H1 (cell line): ENCODE measurements around the gene LHFPL2. TPM values are rescaled to one million over a fixed set of nuclear protein-coding genes. Genes with fewer than 3 reads are reported as not detected.

Source experiments
- CTCF ChIA-PET: fragments of 300-600 bp; sonication (Branson Sonifier 250); formaldehyde crosslinking; loops from one replicate; lab custom pipeline; 2021; ENCODE audit not compliant: partially characterized antibody; lab: Charles Lee
- POLR2A ChIA-PET: fragments of 300-600 bp; sonication (Branson Sonifier 250); formaldehyde crosslinking; loops from one replicate; lab custom pipeline; 2021; ENCODE audit warnings: inconsistent platforms; ENCODE audit not compliant: partially characterized antibody; lab: Charles Lee
- DNase-seq, 2 experiments: peaks; one replicate each; pipeline versions ENCODE4 v3.0.0 to v3.0.0-alpha.2; 2010 to 2022; ENCODE audit warnings: low spot score in 2 of 2, low read depth in 1 of 2, mixed read lengths in 1 of 2
- FAIRE-seq: peaks from 2 replicates; lab custom pipeline; 2011; peaks lifted over from hg19 to GRCh38; lab: Jason Lieb, UNC
- H2AFZ ChIP-seq: 2 replicates; pipeline ENCODE4 v1.8.1; 2012; ENCODE audit warnings: low read length, inconsistent platforms
- H2AK5ac ChIP-seq: 2 replicates; pipeline ENCODE4 v1.6.1; 2013; ENCODE audit warnings: low read depth, low read length
- H2BK120ac ChIP-seq: replicated peaks from 2 replicates; pipeline ENCODE3; 2013; ENCODE audit warnings: low read depth, low read length, inconsistent platforms
- H2BK12ac ChIP-seq: 2 replicates; pipeline ENCODE4 v1.6.1; 2013; ENCODE audit warnings: low read depth, low read length
- H2BK15ac ChIP-seq: 2 replicates; pipeline ENCODE4 v1.6.1; 2013; ENCODE audit warnings: low read length
- H2BK20ac ChIP-seq: 2 replicates; pipeline ENCODE4 v1.6.1; 2013; ENCODE audit warnings: low read length
- H2BK5ac ChIP-seq: 2 replicates; pipeline ENCODE4 v1.6.1; 2013; ENCODE audit warnings: low read depth, low read length
- H3K14ac ChIP-seq: 2 replicates; pipeline ENCODE4 v1.6.1; 2013; ENCODE audit warnings: inconsistent platforms; ENCODE audit not compliant: insufficient read length
- H3K18ac ChIP-seq: 2 replicates; pipeline ENCODE4 v1.6.1; 2013; ENCODE audit warnings: low read length; ENCODE audit errors: extremely low read depth
- H3K23ac ChIP-seq: 2 replicates; pipeline ENCODE4 v1.6.1; 2013; ENCODE audit warnings: inconsistent platforms; ENCODE audit not compliant: insufficient read length
- H3K23me2 ChIP-seq: 2 replicates; pipeline ENCODE4 v1.6.1; 2013; ENCODE audit warnings: low read depth, low read length
- H3K27ac ChIP-seq: 2 replicates; pipeline ENCODE4 v1.6.1; 2011; ENCODE audit warnings: low read depth, low read length, inconsistent platforms
- H3K27me3 ChIP-seq, 4 experiments: replicated peaks in 1 of 4; 1 replicate in 1 of 4; 2 replicates in 3 of 4; pipeline versions ENCODE4 v1.6.1 to v1.8.1; 2011 to 2013; ENCODE audit warnings: low read length in 3 of 4, mild to moderate bottlenecking in 3 of 4, inconsistent platforms in 2 of 4, mixed read lengths in 2 of 4, moderate library complexity in 1 of 4; ENCODE audit not compliant: control insufficient read depth in 3 of 4, insufficient read depth in 3 of 4; ENCODE audit errors: extremely low read depth in 1 of 4
- H3K36me3 ChIP-seq, 4 experiments: 2 replicates each; pipeline versions ENCODE4 v1.6.1 to v1.8.1; 2011 to 2013; ENCODE audit warnings: mild to moderate bottlenecking in 4 of 4, low read length in 3 of 4, moderate library complexity in 2 of 4, control low read depth in 1 of 4, inconsistent platforms in 1 of 4; ENCODE audit not compliant: insufficient read depth in 4 of 4, control insufficient read depth in 2 of 4
- H3K4ac ChIP-seq: replicated peaks from 2 replicates; pipeline ENCODE3; 2013; ENCODE audit warnings: low read length, low read depth, mixed read lengths, inconsistent platforms; ENCODE audit not compliant: insufficient read length
- H3K4me1 ChIP-seq, 4 experiments: replicated peaks in 1 of 4; 1 replicate in 1 of 4; 2 replicates in 3 of 4; pipeline versions ENCODE4 v1.6.1 to v1.8.1; 2011 to 2013; ENCODE audit warnings: low read length in 3 of 4, inconsistent platforms in 2 of 4, mixed read lengths in 1 of 4; ENCODE audit not compliant: insufficient read depth in 4 of 4, control insufficient read depth in 3 of 4
- H3K4me2 ChIP-seq, 2 experiments: 2 replicates each; pipeline versions ENCODE4 v1.6.1 to v1.8.1; 2011 to 2013; ENCODE audit warnings: low read depth in 2 of 2, low read length in 2 of 2, control low read depth in 1 of 2, inconsistent platforms in 1 of 2, mild to moderate bottlenecking in 1 of 2; ENCODE audit not compliant: insufficient read depth in 1 of 2
- H3K4me3 ChIP-seq, 4 experiments: fragments of 200-600, 300-600 bp in 1 of 4; sonication (generic), shearing (Covaris generic), sonication (Bioruptor Twin) in 1 of 4; 2 replicates each; pipeline versions ENCODE4 v1.5.1 to v1.8.1; 2011 to 2016; ENCODE audit warnings: low read length in 4 of 4, low read depth in 3 of 4, control low read depth in 2 of 4, inconsistent platforms in 2 of 4, mild to moderate bottlenecking in 2 of 4, mixed read lengths in 1 of 4, moderate library complexity in 1 of 4; ENCODE audit not compliant: insufficient read depth in 2 of 4; ENCODE audit errors: extremely low read depth in 1 of 4
- H3K56ac ChIP-seq: replicated peaks from 2 replicates; pipeline ENCODE3; 2013; ENCODE audit warnings: low read depth, mild to moderate bottlenecking, mixed read lengths, low read length, inconsistent platforms; ENCODE audit not compliant: insufficient read length
- H3K79me1 ChIP-seq: 2 replicates; pipeline ENCODE4 v1.6.1; 2013; ENCODE audit warnings: low read depth, low read length, control low read depth
- H3K79me2 ChIP-seq, 2 experiments: 2 replicates each; pipeline versions ENCODE4 v1.6.1 to v1.8.1; 2012 to 2013; ENCODE audit warnings: low read length in 2 of 2, mild to moderate bottlenecking in 2 of 2, inconsistent platforms in 1 of 2; ENCODE audit not compliant: insufficient read depth in 2 of 2, control insufficient read depth in 1 of 2
- H3K9ac ChIP-seq, 4 experiments: replicated peaks in 1 of 4; 1 replicate in 1 of 4; 2 replicates in 3 of 4; pipeline versions ENCODE4 v1.6.1 to v1.8.1; 2011 to 2013; ENCODE audit warnings: low read depth in 3 of 4, low read length in 3 of 4, control low read depth in 2 of 4, mild to moderate bottlenecking in 2 of 4, moderate library complexity in 2 of 4, inconsistent platforms in 1 of 4; ENCODE audit errors: extremely low read depth in 1 of 4
- H3K9me3 ChIP-seq, 2 experiments: 2 replicates each; pipeline versions ENCODE4 v1.6.1 to v1.8.1; 2012 to 2013; ENCODE audit warnings: mild to moderate bottlenecking in 2 of 2, moderate library complexity in 2 of 2, control low read depth in 1 of 2, inconsistent platforms in 1 of 2, low read depth in 1 of 2, low read length in 1 of 2, mixed read lengths in 1 of 2; ENCODE audit not compliant: insufficient read depth in 2 of 2
- H4K20me1 ChIP-seq, 2 experiments: replicated peaks in 1 of 2; 2 replicates each; pipeline versions ENCODE3 to v1.8.1; 2011 to 2013; ENCODE audit warnings: inconsistent platforms in 2 of 2, low read length in 2 of 2, mild to moderate bottlenecking in 1 of 2; ENCODE audit not compliant: insufficient read depth in 2 of 2, control insufficient read depth in 1 of 2
- H4K5ac ChIP-seq: 2 replicates; pipeline ENCODE4 v1.6.1; 2013; ENCODE audit warnings: low read length, low read depth, mixed read lengths, inconsistent platforms; ENCODE audit not compliant: insufficient read length
- H4K8ac ChIP-seq: 2 replicates; pipeline ENCODE4 v1.8.0; 2013; ENCODE audit warnings: mild to moderate bottlenecking, moderate library complexity, low read length, inconsistent platforms; ENCODE audit not compliant: insufficient read depth; ENCODE audit errors: extremely low read depth
- H4K91ac ChIP-seq: replicated peaks from 2 replicates; pipeline ENCODE3; 2013; ENCODE audit warnings: low read length, mixed read lengths, inconsistent platforms; ENCODE audit not compliant: insufficient read length
- CTCF ChIP-seq, 3 experiments: IDR thresholded peaks; 1 replicate in 2 of 3; 2 replicates in 1 of 3; pipeline versions ENCODE4 v1.5.1 to v1.6.1; 2011; ENCODE audit warnings: low read length in 3 of 3, mild to moderate bottlenecking in 3 of 3, inconsistent platforms in 2 of 3, low read depth in 1 of 3, moderate library complexity in 1 of 3; ENCODE audit not compliant: insufficient read depth in 1 of 3; ENCODE audit errors: control extremely low read depth in 1 of 3
- RAD21 ChIP-seq, 2 experiments: IDR thresholded peaks in 1 of 2; conservative IDR thresholded peaks in 1 of 2; 2 replicates each; pipeline ENCODE4 v1.6.1; 2011; ENCODE audit warnings: low read depth in 2 of 2, low read length in 2 of 2, improper control_type of control experiment in 1 of 2, inconsistent platforms in 1 of 2, mild to moderate bottlenecking in 1 of 2, moderate library complexity in 1 of 2
- RXRA ChIP-seq: IDR thresholded peaks from 2 replicates; pipeline ENCODE4 v1.6.1; 2011; ENCODE audit warnings: low read depth, mild to moderate bottlenecking, low read length, moderate library complexity; ENCODE audit not compliant: insufficient read depth
- TEAD4 ChIP-seq: IDR thresholded peaks from 2 replicates; pipeline ENCODE4 v1.6.1; 2012; ENCODE audit warnings: low read depth, low read length, inconsistent platforms, mixed read lengths
- WGBS, 2 experiments: shearing (Covaris generic) in 1 of 2; methylation state at CpG; one replicate each; pipeline versions ENCODE4 v1.1.6 to v1.1.7; 2013 to 2015; ENCODE audit warnings: low lambda C conversion rate in 2 of 2, mixed read lengths in 2 of 2, inconsistent platforms in 1 of 2, low coverage in 1 of 2, missing lambda C conversion rate in 1 of 2; ENCODE audit not compliant: insufficient replicate concordance in 2 of 2, insufficient coverage in 1 of 2, insufficient read length in 1 of 2; ENCODE audit errors: extremely low coverage in 1 of 2, missing lambda C conversion rate in 1 of 2; 5-methylcytosine and 5-hydroxymethylcytosine counted together
- polyA plus RNA-seq, 7 experiments: library from polyadenylated mRNA; depleted of rRNA in 3 of 7; stranded (reverse) in 5 of 7; unstranded in 2 of 7; fragments of >200 nt in 5 of 7; fragments of 200-250 nt in 2 of 7; gene quantifications; 1 replicate in 5 of 7; 2 replicates in 1 of 7; 4 replicates in 1 of 7; pipeline versions ENCODE4 v1.2.1 to v1.2.3, GENCODE V29; 2011 to 2013; ENCODE audit warnings: missing spikeins in 2 of 7, mixed read lengths in 2 of 7
- total RNA-seq: library from RNA; stranded (reverse); fragmentation: NEBNext Ultra II Directional; extraction: Animal tissue kit (Norgen Biotek cat#: 25700); gene quantifications from 2 replicates; pipeline ENCODE4 v1.2.1, GENCODE V29; 2021

Gene LHFPL2
- total and polyA plus RNA-seq, 2 of the 8 experiments (the other 6 are each of a cell fraction or from before 2014, with no cell fraction given): 9.6 to 43.0 TPM

GRCh38 chr5:78467752-78468357 lies 180.7 kb downstream of the LHFPL2 start:
- Histone ChIP-seq H4K5ac (no peak overlapping the region), H4K91ac (no peak overlapping the region), H2AFZ (no peak overlapping the region), H4K20me1 (no peaks in the 10 kb centered on the region), H3K23me2 (no peaks in the 10 kb centered on the region), H3K9me3 (no peaks in the 10 kb centered on the region), H3K79me1 (no peaks in the 10 kb centered on the region), H3K9ac (no peak overlapping the region), H2BK15ac (no peak overlapping the region), H3K14ac (no peak overlapping the region), H3K4me1 (no peaks in the 10 kb centered on the region), H3K27me3 (peaks cover 0 to 1% (median 0%) of the 10 kb centered on the region in 4 experiments; a peak in 1 of 7 replicates), H2AK5ac (no peak overlapping the region), H4K8ac (no peak overlapping the region), H2BK5ac (no peak overlapping the region), H3K27ac (no peak overlapping the region), H2BK12ac (no peak overlapping the region), H3K4me2 (no peak overlapping the region), H3K23ac (no peak overlapping the region), H2BK120ac (no peak overlapping the region), H3K4ac (no peak overlapping the region), H3K18ac (no peak overlapping the region), H3K79me2 (no peaks in the 10 kb centered on the region), H2BK20ac (no peak overlapping the region), H3K56ac (no peak overlapping the region), H3K4me3 (no peak overlapping the region), H3K36me3 (no peaks in the 10 kb centered on the region)
- TF ChIP-seq RAD21 (IDR thresholded peaks at IDR 0.05 in 1 of 2, conservative IDR thresholded peaks at IDR 0.05 in 1 of 2; ENCODE audit: low read depth in 2 of 2, low read length in 2 of 2) (peak; percentile 66 to 68), RXRA (no peak), TEAD4 (no peak), CTCF (IDR thresholded peaks at IDR 0.05; ENCODE audit: control extremely low read depth in 1 of 3, insufficient read depth in 1 of 3, low read depth in 1 of 3, low read length in 3 of 3) (peak in 2 of 3 experiments; percentile 43 to 62; a peak in 2 of 4 replicates)
- DNase-seq (no peak), FAIRE-seq (peak; percentile 45)
- POLR2A ChIA-PET: no interaction called here
- 42% methylated on average over 3 of the region's 3 CpGs; no CpG with 5 or more reads in 1 of the 2 experiments for WGBS, 2 experiments
- CTCF ChIA-PET: interaction anchor here (0.7 to 2.5 kb wide), 31 partner anchors 8 to 571 kb away, joined by 3 to 12 read pairs (median 4); no protein-coding TSS in a partner anchor
